AG20443 (cell line): ENCODE data around the gene ATP8B3.
"Not testable (repeated sequence)": the region's sequence is repeated elsewhere in the genome, so short reads cannot be mapped to it uniquely, and the experiment has no call there.

Experiments used
- DNase-seq: peaks from one replicate; pipeline ENCODE4 v3.0.0; 2012; ENCODE audit warnings: low spot score, mixed read lengths

ATP8B3 gene

GRCh38 chr19:1797313-1797712 is 14.8 kb downstream of the ATP8B3 start:
- not testable (repeated sequence) for DNase-seq

GRCh38 chr19:1796395-1797142 is 15.5 kb downstream of the ATP8B3 start:
- DNase-seq: no peak

GRCh38 chr19:1794424-1795172 is 17.5 kb downstream of the ATP8B3 start:
- DNase-seq: no peak

GRCh38 chr19:1791879-1792278 is 20.2 kb downstream of the ATP8B3 start:
- no peak for DNase-seq

GRCh38 chr19:1790054-1790792 is 21.9 kb downstream of the ATP8B3 start:
- no peak for DNase-seq

GRCh38 chr19:1789261-1790041 is 22.6 kb downstream of the ATP8B3 start:
- no peak for DNase-seq

GRCh38 chr19:1787116-1787515 is 25.0 kb downstream of the ATP8B3 start:
- DNase-seq: no peak

GRCh38 chr19:1786668-1787067 is 25.4 kb downstream of the ATP8B3 start:
- no peak for DNase-seq

- DNase-seq: no peak
Observed at GRCh38 chr19:1785310-1785709, 26.8 kb downstream of the ATP8B3 start.

GRCh38 chr19:1783874-1784273 is 28.2 kb downstream of the ATP8B3 start:
- no peak for DNase-seq

- no peak for DNase-seq
Observed at GRCh38 chr19:1783354-1783753, 28.7 kb downstream of the ATP8B3 start.

GRCh38 chr19:1782521-1782920 is 29.6 kb downstream of the ATP8B3 start:
- DNase-seq: no peak

- DNase-seq: peak; percentile 62
Observed at GRCh38 chr19:1780272-1780958, 31.7 kb downstream of the ATP8B3 start.

- no peak for DNase-seq
Observed at GRCh38 chr19:1779574-1779973, 32.5 kb downstream of the ATP8B3 start.

- DNase-seq: no peak
Observed at GRCh38 chr19:1777149-1777548, 34.9 kb downstream of the ATP8B3 start.

- DNase-seq: no peak
Observed at GRCh38 chr19:1776606-1777147, 35.4 kb downstream of the ATP8B3 start.

GRCh38 chr19:1775951-1776605 is 36.0 kb downstream of the ATP8B3 start:
- no peak for DNase-seq

- peak; percentile 57 for DNase-seq
Observed at GRCh38 chr19:1774989-1775772, 36.9 kb downstream of the ATP8B3 start.

GRCh38 chr19:1773184-1773583 is 38.9 kb downstream of the ATP8B3 start:
- DNase-seq: no peak
